BLaER1 (cell line): ENCODE data around the gene DCAF17.
"Not testable (repeated sequence)": the region's sequence is repeated elsewhere in the genome, so short reads cannot be mapped to it uniquely, and the experiment has no call there.

ENCODE experiments used
- H3K27ac ChIP-seq: shearing (Covaris generic); formaldehyde crosslinking; 2 replicates; pipeline ENCODE4 v1.8.1; 2022
- H3K27me3 ChIP-seq: shearing (Covaris generic); formaldehyde crosslinking; 2 replicates; pipeline ENCODE4 v1.8.1; 2022
- H3K36me3 ChIP-seq: shearing (Covaris generic); formaldehyde crosslinking; 2 replicates; pipeline ENCODE4 v1.8.1; 2022
- H3K4me1 ChIP-seq: shearing (Covaris generic); formaldehyde crosslinking; 2 replicates; pipeline ENCODE4 v1.8.1; 2022
- H3K4me2 ChIP-seq: shearing (Covaris generic); formaldehyde crosslinking; 2 replicates; pipeline ENCODE4 v1.8.1; 2022
- H3K4me3 ChIP-seq: shearing (Covaris generic); formaldehyde crosslinking; 2 replicates; pipeline ENCODE4 v1.8.1; 2022
- H3K9ac ChIP-seq: shearing (Covaris generic); formaldehyde crosslinking; 2 replicates; pipeline ENCODE4 v1.8.1; 2022
- H3K9me3 ChIP-seq: shearing (Covaris generic); formaldehyde crosslinking; 2 replicates; pipeline ENCODE4 v1.8.1; 2022
- H4K20me1 ChIP-seq: shearing (Covaris generic); formaldehyde crosslinking; 2 replicates; pipeline ENCODE4 v1.8.1; 2022
- Cebpa-rat ChIP-seq: shearing (Covaris generic); IDR thresholded peaks from 2 replicates; pipeline ENCODE4 v1.8.1; 2022

DCAF17 gene

GRCh38 chr2:171480908-171481307 lies 46.9 kb downstream of the DCAF17 start:
- Histone ChIP-seq H3K9ac (no peak overlapping the region), H4K20me1 (no peaks in the 10 kb centered on the region), H3K9me3 (no peaks in the 10 kb centered on the region), H3K27ac (no peak overlapping the region), H3K27me3 (no peaks in the 10 kb centered on the region), H3K36me3 (peaks cover 47% of the 10 kb centered on the region), H3K4me1 (no peaks in the 10 kb centered on the region), H3K4me3 (no peak overlapping the region), H3K4me2 (no peak overlapping the region)
- TF ChIP-seq Cebpa-rat = no peak

GRCh38 chr2:171482308-171482707 lies 48.3 kb downstream of the DCAF17 start:
- TF ChIP-seq Cebpa-rat = no peak
- no peak overlapping the region for H3K4me3 ChIP-seq
- H3K27ac ChIP-seq = no peak overlapping the region
- peaks cover 43% of the 10 kb centered on the region for H3K36me3 ChIP-seq
- no peaks in the 10 kb centered on the region for H3K4me1 ChIP-seq
- H3K27me3 ChIP-seq = no peaks in the 10 kb centered on the region
- no peaks in the 10 kb centered on the region for H4K20me1 ChIP-seq
- no peak overlapping the region for H3K4me2 ChIP-seq
- H3K9me3 ChIP-seq = no peaks in the 10 kb centered on the region
- no peak overlapping the region for H3K9ac ChIP-seq

DNA sequence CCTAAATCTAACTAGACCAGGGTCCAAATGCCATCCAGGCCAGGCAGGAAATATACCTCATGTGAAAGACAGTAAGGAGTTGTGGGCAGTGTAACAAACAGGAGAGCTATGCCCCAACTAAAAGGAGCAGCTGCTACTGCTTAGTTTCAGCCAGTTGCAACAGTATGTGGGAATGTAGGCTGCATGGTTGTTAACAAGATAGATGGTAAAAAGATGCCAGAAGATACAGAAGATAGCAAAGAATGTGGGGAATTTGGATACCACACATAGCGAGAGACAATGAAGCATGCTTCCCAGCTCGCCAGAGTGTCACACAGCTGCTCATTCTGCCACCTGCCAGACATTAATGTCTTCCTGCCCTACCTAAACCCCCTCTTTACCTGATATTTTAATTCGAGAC lies 48.9 kb downstream of the DCAF17 start:
- no peak overlapping the region for H3K27ac ChIP-seq
- H3K9me3 ChIP-seq = no peaks in the 10 kb centered on the region
- H3K36me3 ChIP-seq = peaks cover 42% of the 10 kb centered on the region
- no peak for TF ChIP-seq Cebpa-rat
- H4K20me1 ChIP-seq = no peaks in the 10 kb centered on the region
- H3K4me2 ChIP-seq = no peak overlapping the region
- no peak overlapping the region for H3K9ac ChIP-seq
- H3K27me3 ChIP-seq = no peaks in the 10 kb centered on the region
- no peak overlapping the region for H3K4me3 ChIP-seq
- no peaks in the 10 kb centered on the region for H3K4me1 ChIP-seq

DNA sequence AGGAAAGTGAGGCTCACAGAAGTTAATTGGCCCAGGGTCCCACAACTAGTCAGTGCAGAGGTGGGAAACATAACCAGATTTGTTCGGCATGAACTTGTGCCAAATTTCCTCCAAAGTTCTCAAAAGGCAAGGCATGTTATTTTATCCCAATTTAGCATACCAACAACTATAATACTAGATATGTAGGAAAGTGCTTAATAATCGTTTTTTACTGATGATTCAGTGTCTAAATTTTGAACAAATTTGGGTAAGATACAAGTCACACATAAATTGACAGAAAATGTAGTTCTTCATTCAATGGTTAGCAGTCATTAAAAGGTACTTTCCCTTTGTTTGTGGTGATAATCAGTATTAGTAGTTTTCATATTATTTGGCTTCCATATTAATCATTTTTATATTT lies 49.8 kb downstream of the DCAF17 start:
- Histone ChIP-seq H3K4me2 (no peak overlapping the region), H3K4me1 (no peaks in the 10 kb centered on the region), H3K9ac (no peak overlapping the region), H3K36me3 (peaks cover 40% of the 10 kb centered on the region), H3K9me3 (peaks cover 4% of the 10 kb centered on the region; the same call in 1 of the 2 replicates), H4K20me1 (no peaks in the 10 kb centered on the region), H3K4me3 (no peak overlapping the region), H3K27ac (no peak overlapping the region), H3K27me3 (no peaks in the 10 kb centered on the region)
- TF ChIP-seq Cebpa-rat = no peak

DNA sequence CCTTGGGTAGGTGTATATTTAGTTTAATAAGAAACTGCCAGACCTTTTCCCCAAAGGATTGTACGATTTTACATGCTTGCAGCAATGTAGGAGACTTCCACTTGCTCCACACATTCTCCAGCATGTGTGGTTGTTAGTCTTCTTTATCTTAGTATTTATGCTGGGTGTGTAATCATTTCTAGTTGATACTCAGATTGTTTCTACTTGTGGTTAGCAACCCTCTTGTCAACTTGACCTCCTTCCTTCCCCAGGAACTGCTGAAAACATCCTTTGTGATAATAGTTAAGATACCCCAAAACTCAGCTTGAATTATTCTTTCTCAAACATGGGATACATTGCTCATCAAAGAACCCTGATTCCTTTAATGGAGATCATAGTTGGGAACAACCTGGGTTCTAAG lies 51.1 kb downstream of the DCAF17 start:
- H3K4me1 ChIP-seq = no peaks in the 10 kb centered on the region
- no peak overlapping the region for H3K9ac ChIP-seq
- no peak overlapping the region for H3K4me2 ChIP-seq
- H3K27ac ChIP-seq = no peak overlapping the region
- peaks cover 13% of the 10 kb centered on the region; the same call in 1 of the 2 replicates for H3K9me3 ChIP-seq
- H3K4me3 ChIP-seq = no peak overlapping the region
- peaks cover 37% of the 10 kb centered on the region for H3K36me3 ChIP-seq
- H3K27me3 ChIP-seq = no peaks in the 10 kb centered on the region
- no peak for TF ChIP-seq Cebpa-rat
- H4K20me1 ChIP-seq = no peaks in the 10 kb centered on the region

GRCh38 chr2:171487201-171487600 lies 53.2 kb downstream of the DCAF17 start:
- no peak for TF ChIP-seq Cebpa-rat
- Histone ChIP-seq H3K4me2 (no peak overlapping the region), H3K9me3 (peaks cover 13% of the 10 kb centered on the region; the same call in 1 of the 2 replicates), H3K27me3 (no peaks in the 10 kb centered on the region), H3K4me3 (no peak overlapping the region), H3K36me3 (peaks cover 16% of the 10 kb centered on the region), H4K20me1 (no peaks in the 10 kb centered on the region), H3K27ac (no peak overlapping the region), H3K4me1 (no peaks in the 10 kb centered on the region), H3K9ac (no peak overlapping the region)

GRCh38 chr2:171487803-171488259 lies 53.8 kb downstream of the DCAF17 start:
- H3K36me3 ChIP-seq = peaks cover 10% of the 10 kb centered on the region
- H3K4me1 ChIP-seq = no peaks in the 10 kb centered on the region
- H3K9ac ChIP-seq = no peak overlapping the region
- H3K4me2 ChIP-seq = no peak overlapping the region
- no peak for TF ChIP-seq Cebpa-rat
- no peaks in the 10 kb centered on the region for H3K27me3 ChIP-seq
- no peak overlapping the region for H3K27ac ChIP-seq
- peaks cover 13% of the 10 kb centered on the region; the same call in 1 of the 2 replicates for H3K9me3 ChIP-seq
- no peaks in the 10 kb centered on the region for H4K20me1 ChIP-seq
- H3K4me3 ChIP-seq = no peak overlapping the region

DNA sequence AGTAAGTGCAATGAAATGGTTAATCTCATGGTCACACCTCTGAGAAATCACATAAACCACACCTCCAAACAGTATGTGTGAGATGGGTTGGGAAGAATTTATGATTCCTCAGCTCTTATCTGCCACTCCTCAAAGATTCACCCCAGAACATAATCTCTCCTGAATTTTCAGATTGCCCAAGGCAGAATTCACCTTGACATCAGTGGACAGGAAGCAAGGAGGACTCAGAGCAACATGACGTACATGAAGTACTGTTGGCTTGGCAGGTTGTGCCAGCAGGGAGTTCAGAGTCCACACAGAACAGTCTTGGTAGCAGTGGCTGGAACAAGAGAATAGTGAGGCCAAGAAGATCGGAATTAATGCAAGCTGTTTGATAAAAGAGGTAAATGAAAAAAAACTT lies 56.6 kb downstream of the DCAF17 start:
- Histone ChIP-seq H3K9ac (no peak overlapping the region), H3K27ac (no peak overlapping the region), H4K20me1 (no peaks in the 10 kb centered on the region), H3K36me3 (peaks cover 5% of the 10 kb centered on the region; the same call in 1 of the 2 replicates), H3K4me3 (no peak overlapping the region), H3K4me1 (no peaks in the 10 kb centered on the region), H3K27me3 (no peaks in the 10 kb centered on the region), H3K9me3 (peaks cover 13% of the 10 kb centered on the region; the same call in 1 of the 2 replicates), H3K4me2 (no peak overlapping the region)
- no peak for TF ChIP-seq Cebpa-rat

GRCh38 chr2:171491292-171491691 lies 57.3 kb downstream of the DCAF17 start:
- H3K36me3 ChIP-seq = peaks cover 5% of the 10 kb centered on the region; the same call in 1 of the 2 replicates
- no peaks in the 10 kb centered on the region for H4K20me1 ChIP-seq
- H3K4me1 ChIP-seq = no peaks in the 10 kb centered on the region
- no peak overlapping the region for H3K4me2 ChIP-seq
- H3K9me3 ChIP-seq = peaks cover 13% of the 10 kb centered on the region; the same call in 1 of the 2 replicates
- no peak overlapping the region for H3K4me3 ChIP-seq
- H3K27me3 ChIP-seq = no peaks in the 10 kb centered on the region
- H3K27ac ChIP-seq = no peak overlapping the region
- H3K9ac ChIP-seq = no peak overlapping the region
- TF ChIP-seq Cebpa-rat = no peak

GRCh38 chr2:171492664-171493063 lies 58.6 kb downstream of the DCAF17 start:
- H3K27me3 ChIP-seq = no peaks in the 10 kb centered on the region
- H3K4me2 ChIP-seq = no peak overlapping the region
- no peak overlapping the region for H3K4me3 ChIP-seq
- H3K4me1 ChIP-seq = no peaks in the 10 kb centered on the region
- no peaks in the 10 kb centered on the region for H4K20me1 ChIP-seq
- H3K9me3 ChIP-seq = peaks cover 16% of the 10 kb centered on the region
- H3K27ac ChIP-seq = no peak overlapping the region
- peaks cover 1% of the 10 kb centered on the region; the same call in 1 of the 2 replicates for H3K36me3 ChIP-seq
- no peak for TF ChIP-seq Cebpa-rat
- H3K9ac ChIP-seq = no peak overlapping the region

- H4K20me1 ChIP-seq, H3K27me3 ChIP-seq, H3K9ac ChIP-seq, H3K4me1 ChIP-seq, H3K36me3 ChIP-seq, H3K4me3 ChIP-seq, H3K27ac ChIP-seq, H3K4me2 ChIP-seq, H3K9me3 ChIP-seq: not testable (repeated sequence)
These were observed 63.6 kb downstream of the DCAF17 start for GRCh38 chr2:171497664-171498063.
